ENCODE data around the gene SULT1A2.
"Not testable (repeated sequence)": the region's sequence is repeated elsewhere in the genome, so short reads cannot be mapped to it uniquely, and the experiment has no call there.

SULT1A2 gene

DNA sequence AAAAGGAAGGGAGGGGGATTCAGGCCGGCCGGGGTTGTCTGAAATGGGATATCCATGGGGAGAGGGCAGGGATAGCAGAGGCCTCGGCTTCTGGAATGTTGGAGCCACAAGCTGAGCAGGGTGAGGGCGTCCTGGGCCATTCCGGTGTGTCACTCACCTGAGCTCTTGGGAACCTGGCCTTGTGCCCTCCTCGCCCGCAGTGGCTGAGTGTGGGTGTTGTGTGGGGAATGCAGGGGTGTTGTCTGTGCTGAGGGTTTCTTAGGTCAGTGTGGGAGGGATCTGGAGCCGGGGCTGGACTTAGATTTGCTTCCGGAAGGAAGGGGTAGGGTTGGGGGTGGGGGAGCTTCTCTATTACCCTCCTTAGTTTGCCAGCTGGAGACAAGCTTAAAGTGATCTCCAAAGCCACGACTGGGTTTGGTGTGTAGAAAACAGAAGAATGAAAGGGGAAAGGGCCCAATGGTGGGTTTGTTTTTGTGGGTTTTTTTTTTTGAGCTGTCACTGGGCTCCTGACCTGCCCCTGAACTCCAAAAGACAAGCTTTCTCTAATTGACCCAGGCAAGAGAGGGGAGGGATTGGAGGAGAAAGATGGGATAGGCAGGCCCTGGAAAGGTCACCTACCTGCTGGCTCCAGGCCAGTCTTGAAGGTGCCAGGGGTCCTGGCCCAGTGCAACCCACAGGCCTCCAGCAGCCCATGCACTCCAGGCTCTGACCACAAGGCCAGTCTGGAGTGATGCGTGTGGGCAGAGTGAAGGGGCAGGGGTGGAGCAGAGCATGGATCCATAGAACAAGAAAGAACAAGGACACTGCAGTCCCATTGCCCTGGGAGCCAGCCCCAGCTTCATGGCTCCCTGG lies at the start of gene SULT1A2:
SULT1A2 (minus strand) TSS at position 211 of the 852 bp plus-strand sequence. CDS start 1,120 bp downstream, outside the sequence.
- peak; percentile 63 for DNase-seq

DNA sequence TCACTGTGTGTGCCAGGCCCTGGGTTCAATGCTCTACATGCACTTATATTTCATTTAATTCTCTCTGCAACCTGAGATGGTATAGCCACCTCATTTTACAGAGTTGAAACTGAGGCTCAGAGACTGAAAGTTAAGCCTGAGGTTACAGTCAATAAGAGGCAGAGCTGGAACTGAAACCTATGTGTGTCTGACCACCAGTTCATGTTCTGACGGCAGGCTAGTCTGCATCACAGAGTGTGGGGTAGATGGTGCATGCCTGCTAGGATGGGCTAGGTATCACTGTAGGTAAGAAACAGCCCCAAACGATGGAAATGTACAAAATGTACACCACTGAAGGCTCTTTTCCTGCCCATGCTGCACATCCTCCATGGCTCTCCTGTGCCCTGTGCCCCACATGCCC lies 43.1 kb upstream of the SULT1A2 start:
- not testable (repeated sequence) for DNase-seq

DNA sequence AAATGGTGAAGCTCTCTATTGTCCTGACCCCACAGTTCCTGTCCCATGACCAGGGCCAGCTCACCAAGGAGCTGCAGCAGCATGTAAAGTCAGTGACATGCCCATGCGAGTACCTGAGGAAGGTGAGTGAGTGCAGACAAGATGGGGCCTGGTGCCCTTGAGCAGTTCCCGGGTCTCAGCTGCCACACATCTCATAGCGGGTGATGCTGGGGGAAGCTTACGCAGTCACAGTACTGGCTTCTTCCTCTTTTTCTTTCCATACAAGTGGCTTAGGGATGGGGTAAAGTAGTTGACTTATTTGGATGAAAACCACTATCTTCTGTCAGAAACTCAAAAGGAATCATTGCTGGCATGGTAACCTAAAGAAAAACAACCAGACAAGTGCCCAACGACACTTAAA lies 41.5 kb upstream of the SULT1A2 start:
- not testable (repeated sequence) for DNase-seq

DNA sequence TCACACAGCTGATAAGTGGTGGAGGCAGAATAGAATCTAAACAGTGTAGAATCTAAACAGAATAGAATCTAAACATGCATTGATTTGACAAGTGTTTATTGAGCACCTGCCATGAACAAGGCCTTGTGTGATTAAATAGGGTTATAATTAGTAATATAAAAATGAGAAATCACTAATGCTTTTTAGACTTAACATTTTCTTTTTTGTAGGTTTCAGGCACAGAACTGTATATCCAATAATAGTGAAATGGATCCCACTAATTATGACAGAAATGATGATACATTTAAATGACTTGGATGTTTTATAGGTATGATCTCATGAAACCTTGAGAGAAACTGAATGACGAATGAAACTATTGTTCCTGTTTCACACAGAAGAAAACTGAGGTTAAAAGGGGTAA lies 40.9 kb upstream of the SULT1A2 start, which contains the start of gene NPIPB8:
NPIPB8 (plus strand) TSS at position 301 of the 400 bp plus-strand sequence. CDS start 296 bp downstream, outside the sequence.
- not testable (repeated sequence) for DNase-seq

DNA sequence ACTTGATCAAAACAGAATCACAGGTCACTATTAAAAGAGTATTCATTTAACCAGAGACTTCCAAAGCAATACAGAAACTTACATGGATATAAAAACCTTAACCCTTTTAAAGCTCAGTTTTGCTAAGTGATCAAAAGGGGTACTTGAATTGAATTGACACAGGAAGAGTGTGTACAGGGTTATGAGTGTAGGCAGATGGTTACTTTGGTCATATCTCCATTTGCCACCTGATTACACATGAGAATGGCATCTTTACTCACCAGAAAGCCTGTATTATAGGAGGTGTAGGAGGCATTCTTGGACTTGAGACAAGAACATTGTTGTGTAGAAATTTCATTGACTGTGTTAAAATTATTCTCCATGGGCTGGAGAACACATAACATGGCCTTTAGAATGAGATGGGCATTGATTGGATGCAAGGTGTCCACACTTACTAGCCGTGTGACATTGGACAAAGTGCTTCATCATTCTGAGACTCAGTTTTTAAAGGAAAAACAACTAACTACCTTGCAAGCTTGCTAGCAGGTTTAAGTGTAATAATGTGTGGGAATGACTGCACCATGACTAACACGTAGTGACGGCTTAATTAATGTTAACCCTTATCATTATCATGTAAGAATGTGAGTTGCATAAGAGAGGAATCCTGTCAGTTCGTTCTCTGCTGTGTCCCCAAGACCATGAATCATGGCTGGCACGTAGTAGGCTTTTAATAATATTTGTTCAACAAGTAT lies 39.4 kb upstream of the SULT1A2 start:
- DNase-seq, result peak; percentile 65

DNA sequence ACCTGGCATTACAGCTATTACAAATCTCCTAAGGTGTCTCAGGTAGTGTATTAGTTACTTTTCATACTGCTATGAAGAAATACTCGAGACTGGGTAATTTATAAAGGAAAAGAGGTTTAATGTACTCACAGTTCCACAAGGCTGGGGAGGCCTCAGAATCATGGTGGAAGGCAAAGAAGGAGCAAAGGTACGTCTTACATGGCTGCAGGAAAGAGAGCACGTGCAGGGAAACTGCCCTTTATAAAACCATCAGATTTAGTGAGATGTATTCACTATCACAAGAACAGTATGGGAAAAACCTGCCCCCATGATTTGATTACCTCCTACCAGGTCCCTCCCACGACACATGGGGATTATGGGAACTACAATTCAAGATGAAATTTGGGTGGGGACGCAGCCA lies 34.1 kb upstream of the SULT1A2 start:
- DNase-seq, result not testable (repeated sequence)

DNA sequence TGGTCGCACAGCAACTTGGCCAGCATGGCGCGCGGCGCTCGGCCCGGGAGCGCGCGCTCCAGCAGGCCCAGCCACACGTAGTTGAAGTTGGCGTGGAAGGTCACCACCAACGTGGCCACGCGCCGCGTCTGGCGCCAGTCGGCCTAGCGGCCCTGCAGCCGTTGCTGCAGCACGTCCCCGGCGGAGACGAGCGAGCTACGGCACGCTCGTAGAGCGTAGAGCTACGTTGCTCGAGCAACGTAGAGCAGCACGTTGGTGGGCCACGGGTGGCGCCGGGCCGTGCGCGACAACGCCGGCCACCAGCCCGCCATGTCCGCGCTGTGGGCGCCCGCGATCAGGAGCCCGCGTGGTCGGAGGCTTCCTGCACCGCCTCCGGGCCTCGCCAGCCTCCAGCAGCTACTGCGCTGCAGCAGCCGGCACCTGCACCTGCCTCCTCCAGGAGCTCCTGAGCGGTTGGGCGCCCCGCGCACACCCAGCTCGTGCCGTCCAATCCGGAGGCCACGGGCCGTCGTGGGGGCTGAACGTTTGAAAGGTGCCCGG lies 26.4 kb upstream of the SULT1A2 start:
- no peak for DNase-seq

DNA sequence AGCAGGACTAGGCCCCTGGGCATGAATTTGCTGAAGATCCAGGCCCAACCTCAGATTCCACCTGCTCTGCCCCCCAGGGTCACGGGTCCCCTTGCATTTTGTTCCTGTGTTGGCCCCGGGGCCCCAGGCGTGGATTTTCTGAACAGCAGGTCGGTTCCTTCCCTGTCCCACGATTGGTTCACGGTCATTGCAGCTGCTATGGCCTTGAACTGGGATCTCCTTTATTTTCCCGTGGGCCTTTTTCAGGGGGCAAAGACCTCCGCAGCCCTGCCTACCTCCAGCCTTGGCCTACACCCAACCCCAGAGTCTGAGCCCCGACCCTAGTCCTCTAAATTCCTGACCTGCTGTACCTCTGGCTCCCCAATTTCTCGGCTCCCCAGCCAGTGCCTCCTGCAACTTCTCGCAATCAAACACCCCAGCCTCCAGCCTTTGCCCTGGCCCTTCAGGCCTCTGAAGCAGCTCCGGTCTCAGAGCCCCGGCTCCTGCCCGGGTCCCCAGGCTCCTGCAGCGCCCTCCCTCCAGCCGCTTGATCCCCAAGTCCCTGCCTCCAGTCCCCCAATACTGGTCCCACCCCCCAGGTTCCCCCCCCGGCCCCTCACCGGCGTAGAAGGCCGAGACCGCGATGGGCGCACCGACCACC lies 25.8 kb upstream of the SULT1A2 start:
- DNase-seq, result not testable (repeated sequence)

DNA sequence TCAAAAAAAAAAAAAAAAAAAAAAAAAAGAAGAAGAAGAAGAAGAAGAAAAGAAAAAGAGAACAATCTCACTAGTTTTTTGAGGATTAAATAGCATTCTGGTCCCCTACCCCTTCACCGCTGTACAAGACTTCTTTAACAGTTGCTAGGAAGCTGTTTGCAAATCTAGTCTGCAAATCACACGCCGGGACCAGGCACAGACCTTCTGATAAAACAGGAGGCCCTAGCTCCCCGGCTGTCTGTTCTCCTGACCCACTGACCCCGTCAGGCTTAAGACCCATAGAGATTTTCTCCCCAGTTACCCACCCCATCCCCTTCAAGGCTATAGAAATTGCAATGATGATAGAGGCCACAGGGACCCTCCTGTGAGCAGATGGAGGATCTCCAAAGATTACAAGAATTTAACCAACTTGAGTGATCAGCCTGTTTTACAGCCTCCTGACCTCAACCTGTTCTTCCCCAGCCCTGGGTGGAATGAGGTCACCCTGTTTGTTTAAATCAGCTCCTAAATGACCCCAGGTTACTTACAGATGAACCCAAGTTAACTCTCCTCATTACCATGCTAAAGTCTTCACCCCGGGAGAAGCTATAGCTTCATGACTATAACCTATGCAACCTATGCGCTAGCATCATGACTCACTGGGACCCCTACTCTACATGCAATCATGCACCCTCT lies 24.8 kb upstream of the SULT1A2 start:
- DNase-seq, result no peak

DNA sequence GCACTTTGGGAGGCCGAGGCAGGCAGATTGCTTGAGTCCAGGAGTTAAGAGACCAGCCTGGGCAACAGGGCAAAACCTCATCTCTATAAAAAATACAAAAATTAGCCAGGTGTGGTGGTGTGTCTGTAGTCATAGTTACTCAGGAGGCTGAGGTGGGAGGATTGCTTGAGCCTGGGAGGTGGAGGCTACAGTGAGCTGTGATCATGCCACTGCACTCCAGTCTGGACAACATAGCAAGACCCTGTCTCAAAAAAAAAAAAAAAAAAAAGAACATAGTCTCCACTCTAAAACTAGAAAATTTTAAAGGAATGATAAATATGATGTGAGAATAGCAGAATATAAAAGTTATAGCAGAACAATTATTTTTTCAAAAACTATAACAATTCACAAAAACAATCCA lies 23.5 kb upstream of the SULT1A2 start:
- not testable (repeated sequence) for DNase-seq

DNA sequence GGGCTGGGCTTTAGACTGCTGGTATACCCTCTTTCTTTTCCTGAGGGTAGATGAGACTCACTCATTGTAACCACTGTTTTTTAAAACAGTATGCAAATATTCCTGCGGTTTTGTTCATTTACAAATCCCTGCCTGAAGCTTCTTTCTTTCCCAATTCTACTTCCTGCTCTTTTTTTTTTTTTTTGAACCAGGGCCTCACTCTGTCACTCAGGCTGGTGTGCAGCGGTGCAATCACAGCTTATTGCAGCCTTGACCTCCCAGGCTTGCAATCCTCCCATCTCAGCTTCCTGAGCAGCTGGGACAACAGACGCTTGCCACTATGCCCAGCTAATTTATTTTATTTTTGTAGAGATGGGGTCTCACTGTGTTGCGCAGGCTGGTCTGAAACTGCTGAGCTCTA lies 21.0 kb upstream of the SULT1A2 start:
- DNase-seq, result no peak

DNA sequence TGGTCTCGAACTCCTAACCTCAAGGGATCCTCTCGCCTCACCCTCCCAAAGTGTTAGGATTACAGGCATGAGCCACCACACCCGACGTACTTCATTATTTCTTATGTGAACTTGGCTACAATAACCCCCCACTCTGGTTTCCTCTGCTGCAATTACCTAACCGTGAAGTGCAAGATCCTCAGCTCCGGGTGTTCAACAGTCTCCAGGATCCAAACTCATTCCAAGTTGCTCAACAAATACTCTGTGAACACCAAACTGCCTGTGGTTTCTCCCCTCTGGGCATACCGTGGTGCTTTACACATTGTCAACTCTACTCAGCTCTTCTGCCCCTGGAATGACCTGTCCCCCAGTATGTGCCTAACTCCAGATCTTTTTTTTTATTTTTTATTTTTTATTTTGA lies 19.8 kb upstream of the SULT1A2 start:
- no peak for DNase-seq

DNA sequence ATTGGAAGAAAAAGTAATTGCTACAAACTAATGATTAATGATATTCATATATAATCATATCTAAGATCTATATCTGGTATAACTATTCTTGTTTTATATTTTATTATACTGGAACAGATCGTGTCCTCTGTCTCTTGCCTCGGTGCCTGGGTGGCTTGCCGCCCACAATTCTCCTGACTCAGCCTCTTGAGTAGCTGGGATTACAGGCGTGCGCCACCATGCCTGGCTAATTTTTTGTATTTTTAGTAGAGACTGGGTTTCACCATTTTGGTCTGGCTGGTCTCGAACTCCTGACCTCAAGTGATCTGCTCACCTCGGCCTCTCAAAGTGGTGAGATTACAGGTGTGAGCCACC lies 19.4 kb upstream of the SULT1A2 start:
- not testable (repeated sequence) for DNase-seq

DNA sequence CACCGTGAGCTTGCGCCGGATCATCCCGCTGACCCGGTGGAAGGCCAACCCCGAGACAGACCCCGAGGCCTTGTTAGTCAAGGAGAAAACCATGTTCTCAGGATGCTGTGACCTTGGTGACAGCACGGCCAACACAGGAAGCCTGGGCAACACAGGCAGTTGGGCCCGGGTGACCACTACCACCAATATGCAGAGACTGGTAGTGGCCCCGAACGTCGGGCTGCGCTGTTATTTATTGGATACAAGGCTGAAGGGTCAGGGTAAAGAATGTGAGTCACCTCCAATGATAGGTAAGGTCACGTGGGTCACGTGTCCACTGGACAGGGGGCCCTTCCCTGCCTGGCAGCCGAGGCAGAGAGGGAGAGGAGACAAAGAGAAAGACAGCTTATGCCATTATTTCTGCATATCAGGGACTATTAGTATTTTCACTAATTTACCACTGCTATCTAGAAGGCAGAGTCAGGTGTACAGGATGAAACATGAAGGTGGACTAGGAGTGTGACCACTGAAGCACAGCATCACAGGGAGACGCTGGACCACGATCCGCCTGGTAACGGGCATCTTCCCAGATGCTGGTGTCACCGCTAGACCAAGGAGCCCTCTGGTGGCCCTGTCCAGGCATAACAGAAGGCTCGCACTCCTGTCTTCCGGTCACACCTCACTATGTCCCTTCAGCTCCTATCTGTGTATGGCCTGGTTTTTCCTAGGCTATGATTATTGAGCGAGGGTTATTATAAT lies 18.8 kb upstream of the SULT1A2 start:
- DNase-seq, result peak; percentile 14

DNA sequence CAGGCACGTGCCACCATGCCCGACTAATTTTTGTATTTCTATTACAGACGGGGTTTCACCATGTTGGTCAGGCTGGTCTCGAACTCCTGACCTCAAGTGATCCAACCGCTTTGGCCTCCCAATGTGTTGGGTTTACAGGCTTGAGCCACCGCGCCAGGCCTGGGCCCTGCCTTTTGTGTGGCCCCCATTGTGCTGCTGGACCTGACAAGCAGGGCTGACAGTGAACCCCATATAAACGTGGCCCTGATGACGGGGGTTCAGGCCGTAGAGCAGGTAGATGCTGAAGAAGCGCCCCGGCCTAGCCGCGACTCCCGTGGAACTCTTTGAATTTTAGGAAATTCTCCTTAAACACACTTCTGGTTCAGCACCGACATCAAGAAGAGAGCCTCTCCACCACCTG lies 17.7 kb upstream of the SULT1A2 start:
- DNase-seq, result not testable (repeated sequence)

DNA sequence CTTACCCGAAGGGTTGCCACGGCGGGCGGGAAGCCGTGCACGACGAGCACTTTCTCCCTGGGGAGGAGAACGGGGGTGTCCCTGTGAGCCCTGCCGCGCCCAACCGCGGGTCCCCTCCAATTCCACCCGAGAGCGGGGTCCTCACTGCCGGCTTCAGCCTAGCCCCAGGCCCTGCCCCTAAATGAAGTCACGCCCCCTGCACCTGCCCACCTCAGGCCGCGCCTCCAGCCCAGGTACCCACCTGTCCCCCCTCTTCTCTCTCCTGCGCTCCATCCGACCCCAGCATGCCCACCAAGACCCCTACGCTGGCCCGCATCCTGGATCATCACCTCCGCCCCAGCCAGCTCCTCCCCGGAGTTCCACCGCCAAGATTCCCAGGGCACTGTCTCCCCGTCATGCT lies 17.1 kb upstream of the SULT1A2 start:
- DNase-seq, result not testable (repeated sequence)

DNA sequence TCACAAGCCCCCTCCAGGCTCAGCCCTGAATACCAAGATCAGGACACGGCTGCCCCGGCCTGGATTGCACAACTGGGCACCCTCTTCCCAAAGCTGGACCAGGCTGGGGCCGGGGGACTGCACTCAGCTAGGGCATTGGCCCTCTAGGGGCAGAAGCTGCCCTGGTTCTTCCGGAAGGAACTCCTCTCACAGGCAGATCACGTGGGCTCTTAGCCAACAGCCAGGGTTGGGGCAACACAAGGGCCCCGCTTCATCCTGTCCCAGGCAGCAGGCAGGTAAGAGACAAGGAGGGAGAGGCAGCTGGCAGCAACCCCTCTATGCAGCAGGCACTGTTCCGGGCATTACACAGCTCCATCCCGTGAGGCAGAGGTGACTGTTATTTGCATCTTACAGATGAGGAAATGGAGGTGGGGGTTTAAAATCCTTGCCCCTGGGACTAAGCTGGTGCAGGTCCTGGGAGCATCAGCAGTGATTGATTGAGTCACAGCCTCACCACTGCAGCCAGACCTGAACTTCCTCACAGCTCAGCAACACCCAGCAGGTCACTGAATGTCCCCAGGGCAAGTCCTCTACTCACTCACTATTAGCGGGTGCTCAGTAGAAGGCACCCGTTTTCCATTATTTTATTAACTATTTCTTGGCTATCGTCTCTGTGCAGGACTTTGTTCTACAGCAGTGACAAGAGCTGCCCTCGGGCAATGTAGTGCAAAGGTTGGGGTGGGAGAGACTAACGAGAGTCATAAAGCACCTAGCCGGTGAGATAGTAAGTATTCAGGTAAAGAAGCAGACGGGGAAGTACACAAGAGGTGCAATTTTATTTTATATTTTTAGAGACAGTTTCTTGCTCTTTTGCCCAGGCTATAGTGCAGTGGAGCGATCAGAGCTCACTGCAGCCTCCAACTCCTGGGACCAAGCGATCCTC lies 15.8 kb upstream of the SULT1A2 start:
- DNase-seq, result not testable (repeated sequence)

DNA sequence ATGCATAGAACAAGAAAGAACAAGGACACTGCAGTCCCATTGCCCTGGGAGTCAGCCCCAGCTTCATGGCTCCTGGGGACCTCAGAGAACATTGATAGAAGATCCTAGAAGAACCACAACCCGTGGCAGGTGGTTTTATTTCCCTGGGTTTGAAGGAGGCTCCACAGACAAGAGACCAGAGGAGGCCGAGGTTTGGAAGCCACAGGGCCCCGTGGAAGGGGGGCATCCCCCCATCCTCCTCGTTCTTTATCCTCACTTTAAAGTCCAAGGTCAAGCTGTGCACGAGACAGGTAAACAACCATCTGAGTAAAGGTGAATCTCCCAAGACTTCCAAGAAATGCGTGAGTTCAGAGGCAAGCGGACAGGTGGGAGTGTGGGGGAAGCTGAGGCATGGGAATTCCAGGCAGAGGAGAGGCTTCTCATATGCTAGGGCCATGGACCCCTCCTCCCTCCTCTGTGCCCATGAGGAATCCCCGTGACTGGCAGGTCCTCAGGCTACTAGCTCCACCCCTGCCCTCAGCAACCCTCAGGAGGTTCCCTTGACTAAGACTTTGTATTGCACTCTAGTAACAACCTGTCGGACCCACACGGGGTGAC lies 13.8 kb upstream of the SULT1A2 start:
- DNase-seq, result no peak

DNA sequence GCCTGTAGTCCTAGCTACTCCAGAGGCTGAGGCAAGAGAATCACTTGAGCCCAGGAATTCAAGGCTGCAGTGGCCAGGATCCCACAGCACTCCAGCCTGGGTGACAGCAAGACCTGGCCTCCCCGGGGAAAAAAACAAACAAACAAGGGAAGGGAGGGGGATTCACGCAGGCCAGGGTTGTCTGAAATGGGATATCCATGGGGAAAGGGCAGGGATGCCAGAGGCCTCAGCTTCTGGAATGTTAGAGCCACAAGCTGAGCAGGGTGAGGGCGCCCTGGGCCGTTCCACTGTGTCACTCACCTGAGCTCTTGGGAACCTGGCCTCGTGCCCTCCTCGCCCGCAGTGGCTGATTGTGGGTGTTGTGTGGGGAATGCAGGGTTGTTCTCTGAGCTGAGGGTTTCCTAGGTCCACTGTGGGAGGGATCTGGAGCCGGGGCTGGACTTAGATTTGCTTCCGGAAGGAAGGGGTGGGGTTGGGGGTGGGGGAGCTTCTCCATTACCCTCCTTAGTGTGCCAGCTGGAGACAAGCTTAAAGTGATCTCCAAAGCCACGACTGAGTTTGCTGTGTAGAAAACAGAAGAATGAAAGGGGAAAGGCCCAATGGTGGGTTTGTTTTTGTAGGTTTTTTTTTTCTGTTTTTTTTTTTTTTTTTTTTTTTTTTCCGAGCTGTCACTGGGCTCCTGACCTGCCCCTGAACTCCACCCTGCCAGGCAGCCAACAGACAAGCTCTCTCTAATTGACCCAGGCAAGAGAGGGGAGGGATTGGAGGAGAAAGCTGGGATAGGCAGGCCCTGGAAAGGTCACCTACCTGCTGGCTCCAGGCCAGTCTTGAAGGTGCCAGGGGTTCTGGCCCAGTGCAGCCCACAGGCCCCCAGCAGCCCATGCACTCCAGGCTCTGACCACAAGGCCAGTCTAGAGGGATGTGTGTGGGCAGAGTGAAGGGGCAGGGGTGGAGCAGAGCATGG lies 13.1 kb upstream of the SULT1A2 start, which contains the start of gene SULT1A1:
SULT1A1 (minus strand) TSS at position 414 of the 964 bp plus-strand sequence. CDS start 1,189 bp downstream, outside the sequence.
- peak; percentile 26 for DNase-seq

Data from kidney glomerular epithelial cell (primary cell).